ENCODE results near the gene PNPLA7. TPM values are rescaled to one million over a fixed set of nuclear protein-coding genes. Genes with fewer than 3 reads are reported as not detected.
"Not testable (repeated sequence)": the region's sequence is repeated elsewhere in the genome, so short reads cannot be mapped to it uniquely, and the experiment has no call there.

Gene PNPLA7
- total and polyA plus RNA-seq, 3 experiments from 2014 or later: 0.79 to 2.4 (median 2.0) TPM

DNA sequence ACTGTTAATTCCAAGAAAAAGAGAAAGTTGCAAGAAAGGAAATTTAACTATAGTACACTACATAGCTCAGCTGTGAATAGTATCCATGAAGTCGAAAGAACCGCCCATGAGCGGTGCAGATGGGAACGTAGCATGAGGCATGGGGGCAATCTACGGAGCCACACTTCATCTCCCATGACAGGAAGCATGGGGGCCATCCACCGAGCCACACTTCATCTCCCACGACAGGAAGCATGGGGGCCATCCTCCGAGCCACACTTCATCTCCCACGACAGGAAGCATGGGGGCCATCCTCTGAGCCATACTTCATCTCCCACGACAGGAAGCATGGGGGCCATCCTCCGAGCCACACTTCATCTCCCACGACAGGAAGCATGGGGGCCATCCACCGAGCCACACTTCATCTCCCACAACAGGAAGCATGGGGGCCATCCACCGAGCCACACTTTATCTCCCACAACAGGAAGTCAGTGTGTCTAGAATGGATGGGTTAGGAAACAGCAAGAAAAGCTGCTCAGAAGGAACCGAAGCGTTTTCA, 13.5 kb downstream of the PNPLA7 start:
- CTCF ChIA-PET: interaction anchor here (1.5 to 2.4 kb wide), 3 partner anchors 9 to 15 kb away, joined by 4 to 7 read pairs (median 5); partner anchors contain the start of genes MRPL41 and PNPLA7
- peak in 1 of 5 donors; percentile 35 for DNase-seq
- POLR2A ChIA-PET: not testable (repeated sequence)

DNA sequence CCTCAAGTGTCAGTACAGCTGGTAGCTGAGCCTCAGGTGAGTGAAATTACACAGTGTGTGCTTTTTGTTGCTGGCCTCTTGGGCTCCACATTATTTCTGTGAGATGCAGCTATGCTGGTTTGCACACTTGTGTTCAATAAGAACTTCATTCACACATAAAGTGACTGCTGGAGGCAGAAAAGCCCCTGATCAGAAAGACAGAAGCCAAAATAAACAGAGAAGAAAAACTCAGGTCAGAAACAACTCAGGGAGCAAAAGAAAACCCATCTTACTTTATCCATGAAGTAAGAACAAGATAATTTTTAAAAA, 15.1 kb downstream of the PNPLA7 start:
- Mint-ChIP-seq H3K27ac (peak overlapping the region in 1 of 8 donors; percentile 3), H3K4me1 (peaks cover 22 to 30% (median 26%) of the 10 kb centered on the region in 3 donors)

More for the DNA sequence above, 13.5 kb downstream of the PNPLA7 start:
- Mint-ChIP-seq H3K4me1 (peaks cover 22 to 26% (median 23%) of the 10 kb centered on the region in 3 donors), H3K27ac (peak overlapping the region in 4 of 8 donors; percentile 40 to 93 (median 54))
- H3K4me3 Mint-ChIP-seq; H3K27ac ChIP-seq (ENCODE audit: low read depth, low read length); H3K9me3 Mint-ChIP-seq; H3K9me3 ChIP-seq (ENCODE audit: low read length); H3K27me3 ChIP-seq (ENCODE audit: insufficient read depth, low read length, poor library complexity, severe bottlenecking); H3K36me3 Mint-ChIP-seq; H3K4me3 ChIP-seq (ENCODE audit: low read length); H3K27me3 Mint-ChIP-seq; H3K36me3 ChIP-seq (ENCODE audit: insufficient read depth, low read length): not testable (repeated sequence)
- peaks cover 14% of the 10 kb centered on the region for H3K4me1 ChIP-seq (ENCODE audit: insufficient read depth, low read length)

DNA sequence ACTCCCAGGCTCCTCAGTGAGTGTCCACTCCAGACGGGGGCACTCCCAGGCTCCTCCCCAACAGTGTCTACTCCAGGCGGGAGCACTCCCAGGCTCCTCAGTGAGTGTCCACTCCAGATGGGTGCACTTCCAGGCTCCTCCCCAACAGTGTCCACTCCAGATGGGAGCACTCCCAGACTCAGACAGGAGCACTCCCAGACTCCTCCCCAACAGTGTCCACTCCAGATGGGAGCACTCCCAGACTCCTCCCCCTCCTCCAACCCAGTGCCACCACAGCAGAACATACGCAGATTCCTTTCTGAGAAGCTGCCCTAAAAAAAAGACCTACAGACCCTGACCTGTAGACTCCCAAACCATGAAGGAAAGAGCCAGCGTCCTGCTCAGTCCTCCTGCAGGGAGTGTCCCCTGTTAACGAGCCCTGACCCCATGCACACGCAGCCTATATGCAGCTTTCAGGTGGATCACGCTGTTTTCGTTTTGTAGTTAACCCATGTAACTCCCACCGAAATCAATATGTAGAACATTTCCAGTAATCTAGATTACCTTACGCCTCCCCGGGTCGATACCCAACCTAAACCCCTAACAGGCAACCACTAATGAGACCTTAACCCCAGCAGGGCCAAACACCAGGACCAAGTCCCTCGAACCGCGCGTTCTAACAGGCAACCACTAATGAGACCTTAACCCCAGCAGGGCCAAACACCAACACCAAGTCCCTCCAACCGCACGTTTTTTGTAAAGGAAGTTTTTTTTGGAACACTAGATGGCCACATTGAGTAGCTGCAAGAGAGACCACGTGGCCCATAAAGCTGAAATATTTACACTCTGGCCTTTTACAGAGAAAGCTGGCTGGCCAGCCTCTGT, 15.7 kb downstream of the PNPLA7 start:
- Mint-ChIP-seq H3K4me3 (no peak overlapping the region), H3K36me3 (peaks cover 0 to 2% (median 0%) of the 10 kb centered on the region in 3 donors), H3K27me3 (no peaks in the 10 kb centered on the region), H3K9me3 (peaks cover 0 to 5% (median 0%) of the 10 kb centered on the region in 5 donors), H3K27ac (peak overlapping the region in 3 of 8 donors; percentile 3 to 82 (median 61)), H3K4me1 (peaks cover 22 to 30% (median 26%) of the 10 kb centered on the region in 3 donors)
- Histone ChIP-seq H3K27ac (ENCODE audit: low read depth, low read length) (no peak overlapping the region), H3K36me3 (ENCODE audit: insufficient read depth, low read length) (no peaks in the 10 kb centered on the region), H3K9me3 (ENCODE audit: low read length) (no peaks in the 10 kb centered on the region), H3K4me1 (ENCODE audit: insufficient read depth, low read length) (peaks cover 14% of the 10 kb centered on the region), H3K4me3 (ENCODE audit: low read length) (no peak overlapping the region), H3K27me3 (ENCODE audit: insufficient read depth, low read length, poor library complexity, severe bottlenecking) (no peaks in the 10 kb centered on the region)
- CTCF ChIA-PET: interaction anchor here (1.0 to 2.4 kb wide), 3 partner anchors 11 to 18 kb away, joined by 3 to 7 read pairs (median 5); partner anchors contain the start of genes MRPL41 and PNPLA7
- POLR2A ChIA-PET: no interaction called here
- DNase-seq: peak in 2 of 5 donors; percentile 17 to 24

More for the DNA sequence above, 15.1 kb downstream of the PNPLA7 start:
- peaks cover 14% of the 10 kb centered on the region for H3K4me1 ChIP-seq (ENCODE audit: insufficient read depth, low read length)
- H3K4me3 ChIP-seq (ENCODE audit: low read length): no peak overlapping the region
- no peak for DNase-seq
- no peaks in the 10 kb centered on the region for H3K27me3 ChIP-seq (ENCODE audit: insufficient read depth, low read length, poor library complexity, severe bottlenecking)
- Mint-ChIP-seq H3K27me3 (no peaks in the 10 kb centered on the region), H3K36me3 (peaks cover 0 to 2% (median 0%) of the 10 kb centered on the region in 3 donors), H3K4me3 (no peak overlapping the region), H3K9me3 (peaks cover 0 to 5% (median 0%) of the 10 kb centered on the region in 5 donors)
- POLR2A ChIA-PET: no interaction called here
- CTCF ChIA-PET: interaction anchor here (1.0 to 2.4 kb wide), 3 partner anchors 10 to 17 kb away, joined by 3 to 7 read pairs (median 5); partner anchors contain the start of genes MRPL41 and PNPLA7
- no peaks in the 10 kb centered on the region for H3K9me3 ChIP-seq (ENCODE audit: low read length)
- H3K27ac ChIP-seq (ENCODE audit: low read depth, low read length): no peak overlapping the region
- no peaks in the 10 kb centered on the region for H3K36me3 ChIP-seq (ENCODE audit: insufficient read depth, low read length)

DNA sequence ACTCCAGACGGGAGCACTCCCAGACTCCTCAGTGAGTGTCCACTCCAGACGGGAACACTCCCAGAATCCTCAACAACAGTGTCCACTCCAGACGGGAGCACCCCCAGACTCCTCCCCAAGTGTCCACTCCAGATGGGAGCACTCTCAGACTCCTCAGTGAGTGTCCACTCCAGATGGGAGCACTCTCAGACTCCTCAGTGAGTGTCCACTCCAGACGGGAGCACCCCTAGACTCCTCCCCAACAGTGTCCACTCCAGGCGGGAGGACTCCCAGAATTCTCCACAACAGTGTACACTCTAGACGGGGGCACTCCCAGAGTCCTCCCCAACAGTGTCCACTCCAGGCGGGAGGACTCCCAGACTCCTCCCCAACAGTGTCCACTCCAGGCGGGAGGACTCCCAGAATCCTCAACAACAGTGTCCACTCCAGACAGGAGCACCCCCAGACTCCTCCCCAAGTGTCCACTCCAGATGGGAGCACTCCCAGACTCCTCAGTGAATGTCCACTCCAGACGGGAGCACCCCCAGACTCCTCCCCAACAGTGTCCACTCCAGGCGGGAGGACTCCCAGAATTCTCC, 17.2 kb downstream of the PNPLA7 start:
- H3K4me3 Mint-ChIP-seq; CTCF ChIA-PET; POLR2A ChIA-PET; H3K27me3 ChIP-seq (ENCODE audit: insufficient read depth, low read length, poor library complexity, severe bottlenecking); H3K9me3 ChIP-seq (ENCODE audit: low read length); H3K27ac ChIP-seq (ENCODE audit: low read depth, low read length); H3K9me3 Mint-ChIP-seq; H3K4me3 ChIP-seq (ENCODE audit: low read length); H3K36me3 Mint-ChIP-seq; H3K36me3 ChIP-seq (ENCODE audit: insufficient read depth, low read length); H3K27me3 Mint-ChIP-seq; DNase-seq; H3K27ac Mint-ChIP-seq: not testable (repeated sequence)
- H3K4me1 Mint-ChIP-seq: peaks cover 22 to 30% (median 26%) of the 10 kb centered on the region in 3 donors
- H3K4me1 ChIP-seq (ENCODE audit: insufficient read depth, low read length): peaks cover 14% of the 10 kb centered on the region

DNA sequence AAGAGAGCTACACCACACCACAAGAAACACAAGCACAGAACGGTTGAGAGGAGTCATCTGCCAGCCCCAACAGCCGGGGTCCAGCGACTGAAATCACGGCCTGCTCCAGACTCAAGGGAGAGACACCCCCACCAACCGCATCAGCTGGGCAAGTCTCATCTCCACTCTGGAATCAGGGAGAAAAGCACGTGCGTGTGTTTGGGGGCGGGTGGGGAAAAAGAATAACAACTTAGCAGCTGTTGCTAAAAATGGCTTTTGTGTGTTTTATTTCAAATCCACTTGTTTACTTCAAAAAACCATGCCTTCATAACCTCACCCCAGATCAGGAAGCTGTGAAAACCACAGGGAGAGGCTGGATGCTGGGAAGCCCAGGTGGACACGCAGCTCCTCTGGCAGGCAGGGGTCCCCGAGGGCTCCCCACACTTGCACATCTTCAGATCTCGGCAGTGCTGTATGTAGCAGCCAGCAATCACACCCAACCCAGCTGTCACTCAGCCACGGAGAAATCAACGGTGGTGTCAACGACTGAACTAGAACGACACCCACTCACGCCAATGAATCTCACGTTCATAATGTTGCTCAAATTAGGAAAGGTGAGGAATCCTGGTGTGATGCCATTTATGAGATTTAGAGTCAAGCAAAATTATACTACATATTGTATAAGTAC, 19.0 kb downstream of the PNPLA7 start:
- Mint-ChIP-seq H3K4me1 (peaks cover 12 to 19% (median 12%) of the 10 kb centered on the region in 3 donors), H3K36me3 (peaks cover 0 to 2% (median 0%) of the 10 kb centered on the region in 3 donors), H3K27me3 (no peaks in the 10 kb centered on the region), H3K9me3 (peaks cover 0 to 2% (median 0%) of the 10 kb centered on the region in 5 donors), H3K27ac (no peak overlapping the region), H3K4me3 (no peak overlapping the region)
- H3K27me3 ChIP-seq (ENCODE audit: insufficient read depth, low read length, poor library complexity, severe bottlenecking): no peaks in the 10 kb centered on the region
- H3K27ac ChIP-seq (ENCODE audit: low read depth, low read length): no peak overlapping the region
- POLR2A ChIA-PET: no interaction called here
- H3K9me3 ChIP-seq (ENCODE audit: low read length): no peaks in the 10 kb centered on the region
- DNase-seq: no peak
- CTCF ChIA-PET: interaction anchor here (1.1 kb wide), 1 partner anchor 109 kb away, joined by 4 read pairs; the partner anchor contains the start of gene EXD3
- peaks cover 10% of the 10 kb centered on the region for H3K4me1 ChIP-seq (ENCODE audit: insufficient read depth, low read length)
- H3K36me3 ChIP-seq (ENCODE audit: insufficient read depth, low read length): no peaks in the 10 kb centered on the region
- H3K4me3 ChIP-seq (ENCODE audit: low read length): no peak overlapping the region

DNA sequence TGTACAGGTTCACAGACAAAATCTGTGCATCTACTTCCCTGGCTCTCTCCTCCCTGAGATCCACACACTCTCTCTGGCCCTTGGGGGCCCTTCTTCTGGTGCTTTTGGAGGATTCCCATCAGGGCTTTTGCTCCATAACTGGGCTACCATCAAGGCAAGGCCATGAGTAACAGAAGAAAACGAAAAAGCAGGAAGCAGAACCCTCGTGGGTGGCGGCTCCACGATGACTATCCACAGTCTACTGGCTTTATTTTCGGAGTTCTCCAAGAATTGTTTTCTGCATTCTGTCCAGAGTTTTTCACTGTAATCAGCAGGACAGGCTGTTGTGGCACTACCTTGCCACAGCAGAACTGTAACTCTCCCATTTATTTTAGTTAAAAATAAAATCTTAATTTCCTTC, 19.9 kb downstream of the PNPLA7 start:
- H3K4me3 ChIP-seq (ENCODE audit: low read length): no peak overlapping the region
- no peaks in the 10 kb centered on the region for H3K36me3 ChIP-seq (ENCODE audit: insufficient read depth, low read length)
- DNase-seq: no peak
- no peaks in the 10 kb centered on the region for H3K9me3 Mint-ChIP-seq
- H3K4me3 Mint-ChIP-seq: no peak overlapping the region
- no peaks in the 10 kb centered on the region for H3K27me3 ChIP-seq (ENCODE audit: insufficient read depth, low read length, poor library complexity, severe bottlenecking)
- no peak overlapping the region for H3K27ac Mint-ChIP-seq
- H3K27ac ChIP-seq (ENCODE audit: low read depth, low read length): no peak overlapping the region
- peaks cover 9 to 16% (median 9%) of the 10 kb centered on the region in 3 donors for H3K4me1 Mint-ChIP-seq
- POLR2A ChIA-PET: no interaction called here
- H3K27me3 Mint-ChIP-seq: no peaks in the 10 kb centered on the region
- CTCF ChIA-PET: interaction anchor here (1.1 kb wide), 1 partner anchor 108 kb away, joined by 4 read pairs; the partner anchor contains the start of gene EXD3
- no peaks in the 10 kb centered on the region for H3K9me3 ChIP-seq (ENCODE audit: low read length)
- H3K36me3 Mint-ChIP-seq: peaks cover 0 to 2% (median 0%) of the 10 kb centered on the region in 3 donors
- H3K4me1 ChIP-seq (ENCODE audit: insufficient read depth, low read length): peaks cover 7% of the 10 kb centered on the region

DNA sequence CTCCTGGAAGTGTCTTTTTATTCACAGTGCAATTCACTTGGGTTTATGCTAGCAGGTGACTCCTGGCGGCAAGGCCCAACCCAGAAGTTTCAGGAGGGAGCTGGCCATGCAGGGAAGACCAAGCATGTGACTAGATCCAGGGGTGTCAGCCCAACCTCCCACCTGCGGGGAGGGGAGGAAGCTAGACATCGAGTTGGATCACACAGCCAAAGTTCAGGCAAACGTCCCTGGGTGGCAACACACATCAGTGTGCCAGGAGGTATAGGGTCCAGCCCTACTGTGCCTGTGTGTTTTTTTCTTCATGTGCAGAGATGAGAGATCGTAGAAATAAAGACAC, 25.3 kb downstream of the PNPLA7 start:
- CTCF ChIA-PET: interaction anchor here (2.2 kb wide), 1 partner anchor 101 kb away, joined by 14 read pairs; the partner anchor contains the start of genes EXD3 and NOXA1
- no peaks in the 10 kb centered on the region for H3K9me3 Mint-ChIP-seq
- Histone ChIP-seq H3K27ac (ENCODE audit: low read depth, low read length) (no peak overlapping the region), H3K36me3 (ENCODE audit: insufficient read depth, low read length) (no peaks in the 10 kb centered on the region), H3K4me3 (ENCODE audit: low read length) (no peak overlapping the region), H3K9me3 (ENCODE audit: low read length) (no peaks in the 10 kb centered on the region), H3K27me3 (ENCODE audit: insufficient read depth, low read length, poor library complexity, severe bottlenecking) (no peaks in the 10 kb centered on the region), H3K4me1 (ENCODE audit: insufficient read depth, low read length) (no peaks in the 10 kb centered on the region)
- POLR2A ChIA-PET: no interaction called here
- H3K36me3 Mint-ChIP-seq: no peaks in the 10 kb centered on the region
- peaks cover 2 to 4% (median 3%) of the 10 kb centered on the region in 3 donors for H3K4me1 Mint-ChIP-seq
- H3K27ac Mint-ChIP-seq: no peak overlapping the region
- peak in 1 of 5 donors; percentile 18 for DNase-seq
- no peak overlapping the region for H3K4me3 Mint-ChIP-seq
- H3K27me3 Mint-ChIP-seq: no peaks in the 10 kb centered on the region
